ENCODE data around the gene AP3M1.

GRCh38 chr10:74122060-74122459 lies 28.6 kb downstream of the AP3M1 start:
- TF ChIP-seq POLR2A (IDR thresholded peaks at IDR 0.05) (no peak), CTCF (IDR thresholded peaks at IDR 0.05) (no peak)

Measured in thyroid gland (tissue), 4 donors.